ENCODE results near the gene RNASET2. TPM values are rescaled to one million over a fixed set of nuclear protein-coding genes. Genes with fewer than 3 reads are reported as not detected.
A peak's percentile ranks its signal among the peaks of the same experiment; 100 is the strongest.

Gene RNASET2
- total and polyA plus RNA-seq, 2 of the 13 experiments (the other 11 are each of a cell fraction or from before 2014, with no cell fraction given), result 44.6 to 597 TPM

DNA sequence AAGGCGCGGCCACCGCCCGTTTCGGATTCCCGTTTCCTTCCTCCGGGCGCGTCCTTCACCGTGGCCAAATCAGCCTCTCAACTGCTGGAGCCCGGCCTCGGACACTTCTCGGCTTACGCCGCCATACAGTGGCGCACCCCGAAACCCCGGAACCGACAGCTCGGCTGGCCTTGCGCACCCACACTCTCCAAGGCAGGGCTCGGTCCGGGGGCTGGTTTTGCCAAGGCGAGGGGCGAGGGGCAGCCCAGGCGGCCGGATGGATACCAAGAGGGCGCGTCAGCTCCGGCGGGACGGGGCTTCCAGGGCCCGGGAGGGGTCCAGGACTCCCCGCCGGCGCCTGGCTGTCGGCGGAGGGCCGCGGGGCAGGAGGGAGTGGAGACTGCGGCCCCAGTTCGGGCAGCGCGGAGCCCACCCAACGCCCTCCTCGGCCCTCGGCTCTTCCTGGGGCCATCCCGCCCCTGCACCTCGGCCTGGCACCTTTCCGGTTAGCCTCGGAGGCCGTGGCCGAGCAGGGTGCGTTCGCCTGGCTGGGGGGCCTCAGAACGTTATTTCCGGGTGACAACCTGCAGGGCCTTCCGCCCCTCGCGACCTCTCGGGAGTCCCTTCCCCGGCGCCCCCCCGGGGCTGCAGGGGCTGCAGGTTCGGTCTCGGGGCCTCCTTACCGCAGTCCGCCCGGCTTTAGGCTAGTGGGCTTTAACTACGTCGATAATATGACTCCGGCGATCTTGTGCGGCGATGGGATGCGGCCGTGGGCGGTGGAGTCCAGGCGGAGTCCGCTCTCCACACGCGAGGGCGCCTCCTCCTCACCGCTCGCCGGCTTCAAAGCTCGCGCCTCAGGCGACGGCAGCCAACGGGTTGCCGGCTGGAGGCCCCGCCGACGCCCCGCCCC is 42.1 kb upstream of the RNASET2 start (continued):
- TF ChIP-seq MTA1 (CRISPR knock-in tag; IDR thresholded peaks at IDR 0.05; ENCODE audit: borderline replicate concordance) (peak; percentile 3; the same call in 1 of the 2 replicates), MXD4 (CRISPR knock-in tag; IDR thresholded peaks at IDR 0.05) (peak; percentile 97), HES4 (CRISPR knock-in tag; IDR thresholded peaks at IDR 0.05; ENCODE audit: borderline replicate concordance) (peak; percentile 43; the same call in 1 of the 2 replicates), ZNF232 (CRISPR knock-in tag; IDR thresholded peaks at IDR 0.05; ENCODE audit: borderline replicate concordance) (peak; percentile 63; the same call in 1 of the 2 replicates), MEIS2 (CRISPR knock-in tag; IDR thresholded peaks at IDR 0.05) (no peak), NR2F1 (CRISPR knock-in tag; IDR thresholded peaks at IDR 0.05) (no peak), FOXA1 (IDR thresholded peaks at IDR 0.05) (no peak), FOXA1 (CRISPR knock-in tag; IDR thresholded peaks at IDR 0.05) (peak; percentile 2; the same call in 1 of the 2 replicates), ZNF891 (CRISPR knock-in tag; IDR thresholded peaks at IDR 0.05) (no peak; the same call in 1 of the 2 replicates), ZNF235 (CRISPR knock-in tag; IDR thresholded peaks at IDR 0.05; ENCODE audit: borderline replicate concordance) (peak; percentile 38; the same call in 1 of the 2 replicates), IKZF1 (IDR thresholded peaks at IDR 0.05) (no peak), NCOR1 (IDR thresholded peaks at IDR 0.05; ENCODE audit: borderline replicate concordance, low read length) (no peak), MAFG (CRISPR knock-in tag; IDR thresholded peaks at IDR 0.05) (no peak), KMT2A (CRISPR knock-in tag; IDR thresholded peaks at IDR 0.05) (peak; percentile 92)
- TF ChIP-seq, protein P1, sequence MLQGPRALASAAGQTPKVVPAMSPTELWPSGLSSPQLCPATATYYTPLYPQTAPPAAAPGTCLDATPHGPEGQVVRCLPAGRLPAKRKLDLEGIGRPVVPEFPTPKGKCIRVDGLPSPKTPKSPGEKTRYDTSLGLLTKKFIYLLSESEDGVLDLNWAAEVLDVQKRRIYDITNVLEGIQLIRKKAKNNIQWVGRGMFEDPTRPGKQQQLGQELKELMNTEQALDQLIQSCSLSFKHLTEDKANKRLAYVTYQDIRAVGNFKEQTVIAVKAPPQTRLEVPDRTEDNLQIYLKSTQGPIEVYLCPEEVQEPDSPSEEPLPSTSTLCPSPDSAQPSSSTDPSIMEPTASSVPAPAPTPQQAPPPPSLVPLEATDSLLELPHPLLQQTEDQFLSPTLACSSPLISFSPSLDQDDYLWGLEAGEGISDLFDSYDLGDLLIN (CRISPR knock-in tag; IDR thresholded peaks at IDR 0.05; ENCODE audit: borderline replicate concordance), result peak; percentile 24; the same call in 1 of the 2 replicates
- TF ChIP-seq, protein P2, sequence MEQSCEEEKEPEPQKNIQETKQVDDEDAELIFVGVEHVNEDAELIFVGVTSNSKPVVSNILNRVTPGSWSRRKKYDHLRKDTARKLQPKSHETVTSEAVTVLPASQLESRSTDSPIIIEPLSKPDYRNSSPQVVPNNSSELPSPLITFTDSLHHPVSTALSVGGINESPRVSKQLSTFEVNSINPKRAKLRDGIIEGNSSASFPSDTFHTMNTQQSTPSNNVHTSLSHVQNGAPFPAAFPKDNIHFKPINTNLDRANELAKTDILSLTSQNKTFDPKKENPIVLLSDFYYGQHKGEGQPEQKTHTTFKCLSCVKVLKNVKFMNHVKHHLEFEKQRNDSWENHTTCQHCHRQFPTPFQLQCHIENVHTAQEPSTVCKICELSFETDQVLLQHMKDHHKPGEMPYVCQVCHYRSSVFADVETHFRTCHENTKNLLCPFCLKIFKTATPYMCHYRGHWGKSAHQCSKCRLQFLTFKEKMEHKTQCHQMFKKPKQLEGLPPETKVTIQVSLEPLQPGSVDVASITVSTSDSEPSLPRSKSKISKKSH (CRISPR knock-in tag; IDR thresholded peaks at IDR 0.05; ENCODE audit: borderline replicate concordance), result peak; percentile 26; the same call in 1 of the 2 replicates
- TF ChIP-seq, protein P3, sequence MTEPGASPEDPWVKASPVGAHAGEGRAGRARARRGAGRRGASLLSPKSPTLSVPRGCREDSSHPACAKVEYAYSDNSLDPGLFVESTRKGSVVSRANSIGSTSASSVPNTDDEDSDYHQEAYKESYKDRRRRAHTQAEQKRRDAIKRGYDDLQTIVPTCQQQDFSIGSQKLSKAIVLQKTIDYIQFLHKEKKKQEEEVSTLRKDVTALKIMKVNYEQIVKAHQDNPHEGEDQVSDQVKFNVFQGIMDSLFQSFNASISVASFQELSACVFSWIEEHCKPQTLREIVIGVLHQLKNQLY (CRISPR knock-in tag; IDR thresholded peaks at IDR 0.05), result no peak
- TF ChIP-seq, protein P4, sequence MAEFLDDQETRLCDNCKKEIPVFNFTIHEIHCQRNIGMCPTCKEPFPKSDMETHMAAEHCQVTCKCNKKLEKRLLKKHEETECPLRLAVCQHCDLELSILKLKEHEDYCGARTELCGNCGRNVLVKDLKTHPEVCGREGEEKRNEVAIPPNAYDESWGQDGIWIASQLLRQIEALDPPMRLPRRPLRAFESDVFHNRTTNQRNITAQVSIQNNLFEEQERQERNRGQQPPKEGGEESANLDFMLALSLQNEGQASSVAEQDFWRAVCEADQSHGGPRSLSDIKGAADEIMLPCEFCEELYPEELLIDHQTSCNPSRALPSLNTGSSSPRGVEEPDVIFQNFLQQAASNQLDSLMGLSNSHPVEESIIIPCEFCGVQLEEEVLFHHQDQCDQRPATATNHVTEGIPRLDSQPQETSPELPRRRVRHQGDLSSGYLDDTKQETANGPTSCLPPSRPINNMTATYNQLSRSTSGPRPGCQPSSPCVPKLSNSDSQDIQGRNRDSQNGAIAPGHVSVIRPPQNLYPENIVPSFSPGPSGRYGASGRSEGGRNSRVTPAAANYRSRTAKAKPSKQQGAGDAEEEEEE (CRISPR knock-in tag; IDR thresholded peaks at IDR 0.05; ENCODE audit: borderline replicate concordance), result 0 out of 2 replicates have a peak, but pooled peaks have one; percentile 23

All from HepG2 (cell line).